H1 (cell line): Measurements from ENCODE around the gene LHFPL3. TPM values are rescaled to one million over a fixed set of nuclear protein-coding genes. Genes with fewer than 3 reads are reported as not detected.

Experiments
- CTCF ChIA-PET: fragments of 300-600 bp; sonication (Branson Sonifier 250); formaldehyde crosslinking; loops from one replicate; lab custom pipeline; 2021; ENCODE audit not compliant: partially characterized antibody; lab: Charles Lee
- POLR2A ChIA-PET: fragments of 300-600 bp; sonication (Branson Sonifier 250); formaldehyde crosslinking; loops from one replicate; lab custom pipeline; 2021; ENCODE audit warnings: inconsistent platforms; ENCODE audit not compliant: partially characterized antibody; lab: Charles Lee
- DNase-seq, 2 experiments: peaks; one replicate each; pipeline versions ENCODE4 v3.0.0 to v3.0.0-alpha.2; 2010 to 2022; ENCODE audit warnings: low spot score in 2 of 2, low read depth in 1 of 2, mixed read lengths in 1 of 2
- FAIRE-seq: peaks from 2 replicates; lab custom pipeline; 2011; peaks lifted over from hg19 to GRCh38; lab: Jason Lieb, UNC
- H2AFZ ChIP-seq: 2 replicates; pipeline ENCODE4 v1.8.1; 2012; ENCODE audit warnings: low read length, inconsistent platforms
- H2AK5ac ChIP-seq: 2 replicates; pipeline ENCODE4 v1.6.1; 2013; ENCODE audit warnings: low read depth, low read length
- H2BK120ac ChIP-seq: replicated peaks from 2 replicates; pipeline ENCODE3; 2013; ENCODE audit warnings: low read depth, low read length, inconsistent platforms
- H2BK12ac ChIP-seq: 2 replicates; pipeline ENCODE4 v1.6.1; 2013; ENCODE audit warnings: low read depth, low read length
- H2BK15ac ChIP-seq: 2 replicates; pipeline ENCODE4 v1.6.1; 2013; ENCODE audit warnings: low read length
- H2BK20ac ChIP-seq: 2 replicates; pipeline ENCODE4 v1.6.1; 2013; ENCODE audit warnings: low read length
- H2BK5ac ChIP-seq: 2 replicates; pipeline ENCODE4 v1.6.1; 2013; ENCODE audit warnings: low read depth, low read length
- H3K14ac ChIP-seq: 2 replicates; pipeline ENCODE4 v1.6.1; 2013; ENCODE audit warnings: inconsistent platforms; ENCODE audit not compliant: insufficient read length
- H3K18ac ChIP-seq: 2 replicates; pipeline ENCODE4 v1.6.1; 2013; ENCODE audit warnings: low read length; ENCODE audit errors: extremely low read depth
- H3K23ac ChIP-seq: 2 replicates; pipeline ENCODE4 v1.6.1; 2013; ENCODE audit warnings: inconsistent platforms; ENCODE audit not compliant: insufficient read length
- H3K23me2 ChIP-seq: 2 replicates; pipeline ENCODE4 v1.6.1; 2013; ENCODE audit warnings: low read depth, low read length
- H3K27ac ChIP-seq: 2 replicates; pipeline ENCODE4 v1.6.1; 2011; ENCODE audit warnings: low read depth, low read length, inconsistent platforms
- H3K27me3 ChIP-seq, 4 experiments: replicated peaks in 1 of 4; 1 replicate in 1 of 4; 2 replicates in 3 of 4; pipeline versions ENCODE4 v1.6.1 to v1.8.1; 2011 to 2013; ENCODE audit warnings: low read length in 3 of 4, mild to moderate bottlenecking in 3 of 4, inconsistent platforms in 2 of 4, mixed read lengths in 2 of 4, moderate library complexity in 1 of 4; ENCODE audit not compliant: control insufficient read depth in 3 of 4, insufficient read depth in 3 of 4; ENCODE audit errors: extremely low read depth in 1 of 4
- H3K36me3 ChIP-seq, 4 experiments: 2 replicates each; pipeline versions ENCODE4 v1.6.1 to v1.8.1; 2011 to 2013; ENCODE audit warnings: mild to moderate bottlenecking in 4 of 4, low read length in 3 of 4, moderate library complexity in 2 of 4, control low read depth in 1 of 4, inconsistent platforms in 1 of 4; ENCODE audit not compliant: insufficient read depth in 4 of 4, control insufficient read depth in 2 of 4
- H3K4ac ChIP-seq: replicated peaks from 2 replicates; pipeline ENCODE3; 2013; ENCODE audit warnings: low read length, low read depth, mixed read lengths, inconsistent platforms; ENCODE audit not compliant: insufficient read length
- H3K4me1 ChIP-seq, 4 experiments: replicated peaks in 1 of 4; 1 replicate in 1 of 4; 2 replicates in 3 of 4; pipeline versions ENCODE4 v1.6.1 to v1.8.1; 2011 to 2013; ENCODE audit warnings: low read length in 3 of 4, inconsistent platforms in 2 of 4, mixed read lengths in 1 of 4; ENCODE audit not compliant: insufficient read depth in 4 of 4, control insufficient read depth in 3 of 4
- H3K4me2 ChIP-seq, 2 experiments: 2 replicates each; pipeline versions ENCODE4 v1.6.1 to v1.8.1; 2011 to 2013; ENCODE audit warnings: low read depth in 2 of 2, low read length in 2 of 2, control low read depth in 1 of 2, inconsistent platforms in 1 of 2, mild to moderate bottlenecking in 1 of 2; ENCODE audit not compliant: insufficient read depth in 1 of 2
- H3K4me3 ChIP-seq, 4 experiments: fragments of 200-600, 300-600 bp in 1 of 4; sonication (generic), shearing (Covaris generic), sonication (Bioruptor Twin) in 1 of 4; 2 replicates each; pipeline versions ENCODE4 v1.5.1 to v1.8.1; 2011 to 2016; ENCODE audit warnings: low read length in 4 of 4, low read depth in 3 of 4, control low read depth in 2 of 4, inconsistent platforms in 2 of 4, mild to moderate bottlenecking in 2 of 4, mixed read lengths in 1 of 4, moderate library complexity in 1 of 4; ENCODE audit not compliant: insufficient read depth in 2 of 4; ENCODE audit errors: extremely low read depth in 1 of 4
- H3K56ac ChIP-seq: replicated peaks from 2 replicates; pipeline ENCODE3; 2013; ENCODE audit warnings: low read depth, mild to moderate bottlenecking, mixed read lengths, low read length, inconsistent platforms; ENCODE audit not compliant: insufficient read length
- H3K79me1 ChIP-seq: 2 replicates; pipeline ENCODE4 v1.6.1; 2013; ENCODE audit warnings: low read depth, low read length, control low read depth
- H3K79me2 ChIP-seq, 2 experiments: 2 replicates each; pipeline versions ENCODE4 v1.6.1 to v1.8.1; 2012 to 2013; ENCODE audit warnings: low read length in 2 of 2, mild to moderate bottlenecking in 2 of 2, inconsistent platforms in 1 of 2; ENCODE audit not compliant: insufficient read depth in 2 of 2, control insufficient read depth in 1 of 2
- H3K9ac ChIP-seq, 4 experiments: replicated peaks in 1 of 4; 1 replicate in 1 of 4; 2 replicates in 3 of 4; pipeline versions ENCODE4 v1.6.1 to v1.8.1; 2011 to 2013; ENCODE audit warnings: low read depth in 3 of 4, low read length in 3 of 4, control low read depth in 2 of 4, mild to moderate bottlenecking in 2 of 4, moderate library complexity in 2 of 4, inconsistent platforms in 1 of 4; ENCODE audit errors: extremely low read depth in 1 of 4
- H3K9me3 ChIP-seq, 2 experiments: 2 replicates each; pipeline versions ENCODE4 v1.6.1 to v1.8.1; 2012 to 2013; ENCODE audit warnings: mild to moderate bottlenecking in 2 of 2, moderate library complexity in 2 of 2, control low read depth in 1 of 2, inconsistent platforms in 1 of 2, low read depth in 1 of 2, low read length in 1 of 2, mixed read lengths in 1 of 2; ENCODE audit not compliant: insufficient read depth in 2 of 2
- H4K20me1 ChIP-seq, 2 experiments: replicated peaks in 1 of 2; 2 replicates each; pipeline versions ENCODE3 to v1.8.1; 2011 to 2013; ENCODE audit warnings: inconsistent platforms in 2 of 2, low read length in 2 of 2, mild to moderate bottlenecking in 1 of 2; ENCODE audit not compliant: insufficient read depth in 2 of 2, control insufficient read depth in 1 of 2
- H4K5ac ChIP-seq: 2 replicates; pipeline ENCODE4 v1.6.1; 2013; ENCODE audit warnings: low read length, low read depth, mixed read lengths, inconsistent platforms; ENCODE audit not compliant: insufficient read length
- H4K8ac ChIP-seq: 2 replicates; pipeline ENCODE4 v1.8.0; 2013; ENCODE audit warnings: mild to moderate bottlenecking, moderate library complexity, low read length, inconsistent platforms; ENCODE audit not compliant: insufficient read depth; ENCODE audit errors: extremely low read depth
- H4K91ac ChIP-seq: replicated peaks from 2 replicates; pipeline ENCODE3; 2013; ENCODE audit warnings: low read length, mixed read lengths, inconsistent platforms; ENCODE audit not compliant: insufficient read length
- NANOG ChIP-seq: IDR thresholded peaks from 2 replicates; pipeline ENCODE4 v1.6.1; 2011; ENCODE audit warnings: low read length, low read depth, mild to moderate bottlenecking, inconsistent platforms; ENCODE audit not compliant: insufficient read depth, poor library complexity, severe bottlenecking
- POLR2A ChIP-seq, 2 experiments: IDR thresholded peaks; 1 replicate in 1 of 2; 2 replicates in 1 of 2; pipeline ENCODE4 v1.6.1; 2011; ENCODE audit warnings: low read depth in 2 of 2, low read length in 2 of 2, mild to moderate bottlenecking in 2 of 2; ENCODE audit errors: control extremely low read depth in 1 of 2
- SUZ12 ChIP-seq: fragments of 200-600 bp; sonication (generic); IDR thresholded peaks from 2 replicates; pipeline ENCODE4 v1.6.1; 2012; ENCODE audit warnings: mild to moderate bottlenecking, inconsistent platforms, low read length, moderate library complexity, mixed read lengths
- TBP ChIP-seq: IDR thresholded peaks from 2 replicates; pipeline ENCODE4 v1.6.1; 2011; ENCODE audit warnings: low read depth, low read length, improper control_type of control experiment
- TCF12 ChIP-seq: IDR thresholded peaks from 2 replicates; pipeline ENCODE4 v1.6.1; 2011; ENCODE audit warnings: low read depth, mild to moderate bottlenecking, low read length
- WGBS, 2 experiments: shearing (Covaris generic) in 1 of 2; methylation state at CpG; one replicate each; pipeline versions ENCODE4 v1.1.6 to v1.1.7; 2013 to 2015; ENCODE audit warnings: low lambda C conversion rate in 2 of 2, mixed read lengths in 2 of 2, inconsistent platforms in 1 of 2, low coverage in 1 of 2, missing lambda C conversion rate in 1 of 2; ENCODE audit not compliant: insufficient replicate concordance in 2 of 2, insufficient coverage in 1 of 2, insufficient read length in 1 of 2; ENCODE audit errors: extremely low coverage in 1 of 2, missing lambda C conversion rate in 1 of 2; 5-methylcytosine and 5-hydroxymethylcytosine counted together
- polyA plus RNA-seq, 7 experiments: library from polyadenylated mRNA; depleted of rRNA in 3 of 7; stranded (reverse) in 5 of 7; unstranded in 2 of 7; fragments of >200 nt in 5 of 7; fragments of 200-250 nt in 2 of 7; gene quantifications; 1 replicate in 5 of 7; 2 replicates in 1 of 7; 4 replicates in 1 of 7; pipeline versions ENCODE4 v1.2.1 to v1.2.3, GENCODE V29; 2011 to 2013; ENCODE audit warnings: missing spikeins in 2 of 7, mixed read lengths in 2 of 7
- total RNA-seq: library from RNA; stranded (reverse); fragmentation: NEBNext Ultra II Directional; extraction: Animal tissue kit (Norgen Biotek cat#: 25700); gene quantifications from 2 replicates; pipeline ENCODE4 v1.2.1, GENCODE V29; 2021
- TF ChIP-seq, protein P1 (sequence below), 3 experiments: IDR thresholded peaks; 1 replicate in 2 of 3; 2 replicates in 1 of 3; pipeline versions ENCODE4 v1.5.1 to v1.6.1; 2011; ENCODE audit warnings: low read length in 3 of 3, mild to moderate bottlenecking in 3 of 3, inconsistent platforms in 2 of 3, low read depth in 1 of 3, moderate library complexity in 1 of 3; ENCODE audit not compliant: insufficient read depth in 1 of 3; ENCODE audit errors: control extremely low read depth in 1 of 3
- TF ChIP-seq, protein P2 (sequence below): IDR thresholded peaks from 2 replicates; pipeline ENCODE4 v1.6.1; 2012; ENCODE audit warnings: inconsistent platforms

Gene LHFPL3
- total and polyA plus RNA-seq, 2 of the 8 experiments (the other 6 are each of a cell fraction or from before 2014, with no cell fraction given), result 0.24 to 0.50 TPM

DNA sequence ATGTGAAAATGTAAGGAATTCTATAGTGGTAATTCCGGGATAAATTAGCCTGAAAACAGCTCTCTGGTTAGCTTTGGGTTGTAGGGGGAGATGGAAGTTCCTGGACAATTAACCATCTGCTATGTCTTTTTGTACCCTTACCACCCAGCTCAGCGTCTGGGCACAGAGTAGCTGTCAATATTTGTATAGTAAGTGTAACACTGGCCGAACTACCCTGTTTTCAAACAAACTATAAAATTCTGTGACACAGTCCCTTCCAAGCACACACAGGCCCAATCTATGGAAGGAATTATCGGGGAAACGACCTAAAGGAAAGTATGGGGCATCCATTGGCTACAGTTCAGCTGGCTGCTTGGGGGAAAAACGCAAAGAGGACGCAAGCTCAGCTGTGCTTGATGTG is 869 bp upstream of the LHFPL3 start:
- peak overlapping the region; percentile 84 to 89 for H3K4me2 ChIP-seq

More for the DNA sequence above, 869 bp upstream of the LHFPL3 start:
- peak overlapping the region in 2 of 4 experiments; percentile 55 to 57; a peak in 4 of 8 replicates for H3K4me3 ChIP-seq
- DNase-seq, result no peak
- peaks cover 15% of the 10 kb centered on the region for H3K23me2 ChIP-seq
- no peak overlapping the region for H4K91ac ChIP-seq
- H2AFZ ChIP-seq, result peak overlapping the region; percentile 67; the same call in 1 of the 2 replicates
- peaks cover 0 to 6% (median 0%) of the 10 kb centered on the region in 4 experiments; a peak in 4 of 7 replicates for H3K4me1 ChIP-seq
- H4K8ac ChIP-seq, result no peak overlapping the region
- H2BK12ac ChIP-seq, result no peak overlapping the region
- 58% methylated on average over 7 of the region's 7 CpGs; no CpG with 5 or more reads in 1 of the 2 experiments for WGBS, 2 experiments
- TF ChIP-seq, protein P1, sequence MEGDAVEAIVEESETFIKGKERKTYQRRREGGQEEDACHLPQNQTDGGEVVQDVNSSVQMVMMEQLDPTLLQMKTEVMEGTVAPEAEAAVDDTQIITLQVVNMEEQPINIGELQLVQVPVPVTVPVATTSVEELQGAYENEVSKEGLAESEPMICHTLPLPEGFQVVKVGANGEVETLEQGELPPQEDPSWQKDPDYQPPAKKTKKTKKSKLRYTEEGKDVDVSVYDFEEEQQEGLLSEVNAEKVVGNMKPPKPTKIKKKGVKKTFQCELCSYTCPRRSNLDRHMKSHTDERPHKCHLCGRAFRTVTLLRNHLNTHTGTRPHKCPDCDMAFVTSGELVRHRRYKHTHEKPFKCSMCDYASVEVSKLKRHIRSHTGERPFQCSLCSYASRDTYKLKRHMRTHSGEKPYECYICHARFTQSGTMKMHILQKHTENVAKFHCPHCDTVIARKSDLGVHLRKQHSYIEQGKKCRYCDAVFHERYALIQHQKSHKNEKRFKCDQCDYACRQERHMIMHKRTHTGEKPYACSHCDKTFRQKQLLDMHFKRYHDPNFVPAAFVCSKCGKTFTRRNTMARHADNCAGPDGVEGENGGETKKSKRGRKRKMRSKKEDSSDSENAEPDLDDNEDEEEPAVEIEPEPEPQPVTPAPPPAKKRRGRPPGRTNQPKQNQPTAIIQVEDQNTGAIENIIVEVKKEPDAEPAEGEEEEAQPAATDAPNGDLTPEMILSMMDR (IDR thresholded peaks at IDR 0.05; ENCODE audit: control extremely low read depth in 1 of 3, insufficient read depth in 1 of 3, low read depth in 1 of 3, low read length in 3 of 3), result no peak
- TF ChIP-seq POLR2A (IDR thresholded peaks at IDR 0.05; ENCODE audit: control extremely low read depth in 1 of 2, low read depth in 2 of 2, low read length in 2 of 2), result no peak
- TF ChIP-seq TBP, result no peak
- TF ChIP-seq, protein P2, sequence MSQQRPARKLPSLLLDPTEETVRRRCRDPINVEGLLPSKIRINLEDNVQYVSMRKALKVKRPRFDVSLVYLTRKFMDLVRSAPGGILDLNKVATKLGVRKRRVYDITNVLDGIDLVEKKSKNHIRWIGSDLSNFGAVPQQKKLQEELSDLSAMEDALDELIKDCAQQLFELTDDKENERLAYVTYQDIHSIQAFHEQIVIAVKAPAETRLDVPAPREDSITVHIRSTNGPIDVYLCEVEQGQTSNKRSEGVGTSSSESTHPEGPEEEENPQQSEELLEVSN, result no peak
- TF ChIP-seq NANOG, result no peak
- TF ChIP-seq TCF12, result no peak
- peak; percentile 31; the same call in 1 of the 2 replicates for TF ChIP-seq SUZ12
- TF ChIP-seq, all 59 proteins: peak for 1
- Histone ChIP-seq H2BK20ac (no peak overlapping the region), H2AK5ac (no peak overlapping the region), H3K18ac (no peak overlapping the region), H3K4ac (no peak overlapping the region), H4K20me1 (peaks cover 0 to 1% of the 10 kb centered on the region in 2 experiments), H3K27ac (no peak overlapping the region), H3K14ac (no peak overlapping the region), H3K56ac (no peak overlapping the region), H3K36me3 (no peaks in the 10 kb centered on the region), H3K9me3 (no peaks in the 10 kb centered on the region), H3K27me3 (peaks cover 29 to 56% (median 42%) of the 10 kb centered on the region in 4 experiments), H3K79me2 (no peaks in the 10 kb centered on the region), H2BK120ac (no peak overlapping the region), H3K9ac (no peak overlapping the region), H2BK15ac (no peak overlapping the region), H3K79me1 (no peaks in the 10 kb centered on the region), H4K5ac (no peak overlapping the region), H3K23ac (no peak overlapping the region), H2BK5ac (no peak overlapping the region)
- ChIA-PET POLR2A (no interaction called here), CTCF (interaction anchor here (1.0 kb wide), 1 partner anchor 97 kb away, joined by 3 read pairs; no protein-coding TSS in a partner anchor)
- FAIRE-seq, result no peak
